PC-3 (cell line): ENCODE results near the gene CCR2.

Source experiments
- CTCF ChIP-seq: fragments of 300-600 bp; sonication (generic); conservative IDR thresholded peaks from 2 replicates; pipeline ENCODE4 v1.5.1; 2017; ENCODE audit warnings: antibody characterized with exemption, low read depth, mild to moderate bottlenecking, low read length
- EZH2 ChIP-seq: fragments of 300-600 bp; sonication (generic); IDR thresholded peaks from one replicate; pipeline ENCODE4 v1.6.1; 2017; ENCODE audit warnings: antibody characterized with exemption, mild to moderate bottlenecking, low read length; ENCODE audit not compliant: unreplicated experiment

- TF ChIP-seq CTCF (no peak), EZH2 (no peak)
Observed at GRCh38 chr3:46356909-46357308, 3.0 kb downstream of the CCR2 start.
